HepG2 (cell line): Measurements from ENCODE around the gene NAIF1. TPM values are rescaled to one million over a fixed set of nuclear protein-coding genes. Genes with fewer than 3 reads are reported as not detected.
A peak's percentile ranks its signal among the peaks of the same experiment; 100 is the strongest.

Experiments used
- GABPA ChIP-seq, 2 experiments: IDR thresholded peaks; 2 replicates each; pipeline ENCODE4 v1.6.1; 2011 to 2016; ENCODE audit warnings: low read depth in 2 of 2, low read length in 1 of 2, missing biosample characterization in 1 of 2, missing genetic modification characterization in 1 of 2
- GATAD2A ChIP-seq: IDR thresholded peaks from 2 replicates; pipeline ENCODE4 v1.6.1; 2016
- HHEX ChIP-seq: IDR thresholded peaks from 2 replicates; pipeline ENCODE4 v1.6.1; 2016; ENCODE audit warnings: control low read depth
- KLF6 ChIP-seq: IDR thresholded peaks from 2 replicates; pipeline ENCODE4 v1.8.0; 2016; ENCODE audit warnings: missing biosample characterization, missing genetic modification reagents
- MEIS1 ChIP-seq: sonication (generic); formaldehyde crosslinking; IDR thresholded peaks from 2 replicates; pipeline ENCODE4 v1.9.0; 2021; ENCODE audit warnings: mild to moderate bottlenecking, missing genetic modification reagents, moderate library complexity, borderline replicate concordance
- NBN ChIP-seq: fragments of 450-650 bp; conservative IDR thresholded peaks from 2 replicates; pipeline ENCODE4 v1.6.1; 2017
- POLR2G ChIP-seq: fragments of 200-400 bp; formaldehyde crosslinking; IDR thresholded peaks from 2 replicates; pipeline ENCODE4 v1.6.1; 2018; ENCODE audit warnings: mild to moderate bottlenecking, low read depth, low read length, moderate library complexity
- REL ChIP-seq: sonication (generic); formaldehyde crosslinking; conservative IDR thresholded peaks from 2 replicates; pipeline ENCODE4 v1.8.0; 2022; ENCODE audit warnings: mild to moderate bottlenecking, missing genetic modification reagents, moderate library complexity
- REXO4 ChIP-seq: sonication (generic); formaldehyde crosslinking; IDR thresholded peaks from 2 replicates; pipeline ENCODE4 v1.8.0; 2022; ENCODE audit warnings: missing genetic modification reagents, mild to moderate bottlenecking, borderline replicate concordance
- SALL1 ChIP-seq: sonication (generic); formaldehyde crosslinking; IDR thresholded peaks from 2 replicates; pipeline ENCODE4 v1.8.0; 2022; ENCODE audit warnings: mild to moderate bottlenecking, missing genetic modification reagents
- SSRP1 ChIP-seq: IDR thresholded peaks from 2 replicates; pipeline ENCODE4 v1.6.1; 2016; ENCODE audit warnings: control low read depth
- SYNCRIP ChIP-seq: fragments of 200-400 bp; formaldehyde crosslinking; IDR thresholded peaks from 2 replicates; pipeline ENCODE4 v1.6.1; 2018; ENCODE audit warnings: mild to moderate bottlenecking, low read depth, low read length; ENCODE audit not compliant: insufficient read depth
- TSC22D2 ChIP-seq: sonication (generic); formaldehyde crosslinking; IDR thresholded peaks from 2 replicates; pipeline ENCODE4 v1.5.1; 2020; ENCODE audit warnings: missing genetic modification reagents, mild to moderate bottlenecking, borderline replicate concordance
- ZBTB8A ChIP-seq: sonication (generic); formaldehyde crosslinking; IDR thresholded peaks from 2 replicates; pipeline ENCODE4 v1.4.0; 2020; ENCODE audit warnings: mild to moderate bottlenecking, low read depth, missing genetic modification reagents, borderline replicate concordance
- ZFX ChIP-seq: sonication (generic); formaldehyde crosslinking; IDR thresholded peaks from 2 replicates; pipeline ENCODE4 v1.4.0; 2020; ENCODE audit warnings: mild to moderate bottlenecking, low read depth, missing genetic modification reagents, moderate library complexity
- ZMYM4 ChIP-seq: sonication (generic); formaldehyde crosslinking; IDR thresholded peaks from 2 replicates; pipeline ENCODE4 v1.8.1; 2023; ENCODE audit warnings: mild to moderate bottlenecking, missing genetic modification reagents
- ZNF124 ChIP-seq: sonication (generic); formaldehyde crosslinking; IDR thresholded peaks from 2 replicates; pipeline ENCODE4 v1.4.0; 2020; ENCODE audit warnings: missing genetic modification reagents
- ZNF205 ChIP-seq: IDR thresholded peaks from 2 replicates; pipeline ENCODE4 v1.6.1; 2018; ENCODE audit warnings: missing biosample characterization, missing genetic modification reagents
- ZNF556 ChIP-seq: sonication (generic); formaldehyde crosslinking; IDR thresholded peaks from 2 replicates; pipeline ENCODE4 v1.4.0; 2020; ENCODE audit warnings: mild to moderate bottlenecking, missing genetic modification reagents, borderline replicate concordance
- ZNF674 ChIP-seq: sonication (generic); formaldehyde crosslinking; IDR thresholded peaks from 2 replicates; pipeline ENCODE4 v1.5.0; 2020; ENCODE audit warnings: low read depth, mild to moderate bottlenecking, missing genetic modification reagents
- ZNF746 ChIP-seq: sonication (generic); formaldehyde crosslinking; IDR thresholded peaks from 2 replicates; pipeline ENCODE4 v1.8.0; 2022; ENCODE audit warnings: mild to moderate bottlenecking, missing genetic modification reagents
- polyA plus RNA-seq, 8 experiments: library from polyadenylated mRNA; depleted of rRNA in 3 of 8; stranded (reverse) in 7 of 8; unstranded in 1 of 8; fragments of >200 nt; fragmentation: Illumina TruSeq in 4 of 8; extraction: Trizol in 4 of 8; gene quantifications; 2 replicates each; pipeline versions ENCODE4 v1.2.1 to v1.2.3, GENCODE V29; 2011 to 2016; ENCODE audit warnings: low read depth in 4 of 8, missing spikeins in 1 of 8, mixed read lengths in 1 of 8; ENCODE audit not compliant: insufficient read depth in 1 of 8
- total RNA-seq, 5 experiments: library from RNA; depleted of rRNA; stranded (reverse); fragments of >200 nt; fragmentation: Illumina TruSeq; extraction: Trizol; gene quantifications; 2 replicates each; pipeline ENCODE4 v1.2.3, GENCODE V29; 2016; ENCODE audit warnings: low read depth in 1 of 5
- TF ChIP-seq, protein P1 (sequence below): sonication (generic); formaldehyde crosslinking; IDR thresholded peaks from 2 replicates; pipeline ENCODE4 v1.5.0; 2020; ENCODE audit warnings: mild to moderate bottlenecking, low read depth, missing genetic modification reagents, borderline replicate concordance
- TF ChIP-seq, protein P2 (sequence below): sonication (generic); formaldehyde crosslinking; IDR thresholded peaks from 2 replicates; pipeline ENCODE4 v1.9.0; 2021; ENCODE audit warnings: missing genetic modification reagents, borderline replicate concordance
- TF ChIP-seq, protein P3 (sequence below): sonication (generic); formaldehyde crosslinking; conservative IDR thresholded peaks from 2 replicates; pipeline ENCODE4 v1.4.0; 2020; ENCODE audit warnings: missing genetic modification reagents
- TF ChIP-seq, protein P4 (sequence below): sonication (generic); formaldehyde crosslinking; IDR thresholded peaks from 2 replicates; pipeline ENCODE4 v1.4.0; 2020; ENCODE audit warnings: missing genetic modification reagents, low read depth, mild to moderate bottlenecking, borderline replicate concordance

The NAIF1 gene
- total and polyA plus RNA-seq, 2 of the 13 experiments (the other 11 are each of a cell fraction or from before 2014, with no cell fraction given) = 6.0 to 6.9 TPM

DNA sequence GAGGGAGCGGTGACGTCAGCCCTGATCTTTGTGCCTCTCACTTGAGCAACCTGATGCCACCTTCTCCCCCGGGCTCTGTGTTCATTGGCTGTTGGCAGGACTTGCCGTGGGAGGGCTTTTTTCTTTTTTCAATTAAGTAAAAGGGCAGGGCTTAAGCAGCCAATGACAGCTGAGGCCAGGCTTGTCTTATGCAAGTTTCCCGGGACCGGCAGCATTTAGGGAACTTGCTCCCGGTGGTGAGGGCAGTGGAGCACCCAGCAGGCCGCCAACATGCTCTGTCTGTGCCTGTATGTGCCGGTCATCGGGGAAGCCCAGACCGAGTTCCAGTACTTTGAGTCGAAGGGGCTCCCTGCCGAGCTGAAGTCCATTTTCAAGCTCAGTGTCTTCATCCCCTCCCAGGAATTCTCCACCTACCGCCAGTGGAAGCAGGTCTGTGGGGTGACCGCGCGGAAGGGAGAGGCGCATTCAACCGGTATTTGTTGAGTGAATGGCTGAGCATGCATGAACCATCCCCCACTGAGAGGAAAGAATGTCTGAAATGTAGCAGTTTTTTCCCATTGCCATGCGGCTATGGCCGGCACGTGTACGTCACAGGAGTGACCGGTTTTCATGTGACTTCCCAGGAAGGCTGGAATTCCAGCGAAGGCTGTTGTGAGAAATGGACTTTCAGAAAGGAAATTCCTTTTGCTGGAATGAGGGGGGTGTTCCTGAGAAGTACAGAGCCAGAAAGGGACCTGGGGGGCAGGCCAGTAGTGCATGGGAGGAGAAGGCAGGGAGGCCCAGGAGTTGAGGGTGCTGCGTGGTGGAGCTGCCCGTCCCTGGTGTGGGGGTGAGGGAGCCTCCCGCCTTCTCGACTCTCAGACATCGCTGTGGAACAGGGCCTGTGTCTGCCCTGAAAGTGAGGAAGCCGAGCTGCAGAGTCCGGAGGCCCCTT is 31.4 kb upstream of the NAIF1 start (continued):
- no peak; the same call in 1 of the 2 replicates for TF ChIP-seq SSRP1 (CRISPR knock-in tag)
- TF ChIP-seq POLR2G = peak; percentile 99
- TF ChIP-seq, protein P1, sequence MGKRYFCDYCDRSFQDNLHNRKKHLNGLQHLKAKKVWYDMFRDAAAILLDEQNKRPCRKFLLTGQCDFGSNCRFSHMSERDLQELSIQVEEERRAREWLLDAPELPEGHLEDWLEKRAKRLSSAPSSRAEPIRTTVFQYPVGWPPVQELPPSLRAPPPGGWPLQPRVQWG = no peak
- TF ChIP-seq, protein P2, sequence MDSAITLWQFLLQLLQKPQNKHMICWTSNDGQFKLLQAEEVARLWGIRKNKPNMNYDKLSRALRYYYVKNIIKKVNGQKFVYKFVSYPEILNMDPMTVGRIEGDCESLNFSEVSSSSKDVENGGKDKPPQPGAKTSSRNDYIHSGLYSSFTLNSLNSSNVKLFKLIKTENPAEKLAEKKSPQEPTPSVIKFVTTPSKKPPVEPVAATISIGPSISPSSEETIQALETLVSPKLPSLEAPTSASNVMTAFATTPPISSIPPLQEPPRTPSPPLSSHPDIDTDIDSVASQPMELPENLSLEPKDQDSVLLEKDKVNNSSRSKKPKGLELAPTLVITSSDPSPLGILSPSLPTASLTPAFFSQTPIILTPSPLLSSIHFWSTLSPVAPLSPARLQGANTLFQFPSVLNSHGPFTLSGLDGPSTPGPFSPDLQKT = no peak
- no peak for TF ChIP-seq HHEX (CRISPR knock-in tag)
- TF ChIP-seq ZNF674 (CRISPR knock-in tag) = no peak
- TF ChIP-seq, protein P3, sequence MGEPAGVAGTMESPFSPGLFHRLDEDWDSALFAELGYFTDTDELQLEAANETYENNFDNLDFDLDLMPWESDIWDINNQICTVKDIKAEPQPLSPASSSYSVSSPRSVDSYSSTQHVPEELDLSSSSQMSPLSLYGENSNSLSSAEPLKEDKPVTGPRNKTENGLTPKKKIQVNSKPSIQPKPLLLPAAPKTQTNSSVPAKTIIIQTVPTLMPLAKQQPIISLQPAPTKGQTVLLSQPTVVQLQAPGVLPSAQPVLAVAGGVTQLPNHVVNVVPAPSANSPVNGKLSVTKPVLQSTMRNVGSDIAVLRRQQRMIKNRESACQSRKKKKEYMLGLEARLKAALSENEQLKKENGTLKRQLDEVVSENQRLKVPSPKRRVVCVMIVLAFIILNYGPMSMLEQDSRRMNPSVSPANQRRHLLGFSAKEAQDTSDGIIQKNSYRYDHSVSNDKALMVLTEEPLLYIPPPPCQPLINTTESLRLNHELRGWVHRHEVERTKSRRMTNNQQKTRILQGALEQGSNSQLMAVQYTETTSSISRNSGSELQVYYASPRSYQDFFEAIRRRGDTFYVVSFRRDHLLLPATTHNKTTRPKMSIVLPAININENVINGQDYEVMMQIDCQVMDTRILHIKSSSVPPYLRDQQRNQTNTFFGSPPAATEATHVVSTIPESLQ = no peak
- TF ChIP-seq, protein P4, sequence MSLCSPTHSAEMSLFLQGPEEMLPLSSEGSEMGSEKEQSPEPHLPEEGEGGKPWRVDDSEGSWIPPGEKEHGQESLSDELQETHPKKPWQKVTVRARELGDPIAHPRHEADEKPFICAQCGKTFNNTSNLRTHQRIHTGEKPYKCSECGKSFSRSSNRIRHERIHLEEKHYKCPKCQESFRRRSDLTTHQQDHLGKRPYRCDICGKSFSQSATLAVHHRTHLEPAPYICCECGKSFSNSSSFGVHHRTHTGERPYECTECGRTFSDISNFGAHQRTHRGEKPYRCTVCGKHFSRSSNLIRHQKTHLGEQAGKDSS = no peak
- TF ChIP-seq GABPA (IDR thresholded peaks at IDR 0.05; ENCODE audit: low read depth, low read length) = no peak
- peak; percentile 6; the same call in 1 of the 2 replicates for TF ChIP-seq GABPA (CRISPR knock-in tag; IDR thresholded peaks at IDR 0.05; ENCODE audit: low read depth)
- TF ChIP-seq REXO4 = no peak
- peak; percentile 65 for TF ChIP-seq GATAD2A
- TF ChIP-seq REL = no peak
- 0 out of 2 replicates have a peak, but pooled peaks have one; percentile 29 for TF ChIP-seq ZNF205 (CRISPR knock-in tag)
- peak; percentile 67; the same call in 1 of the 2 replicates for TF ChIP-seq KLF6 (CRISPR knock-in tag)
- TF ChIP-seq SYNCRIP = no peak
- TF ChIP-seq ZFX = no peak; the same call in 1 of the 2 replicates
- no peak for TF ChIP-seq NBN
- TF ChIP-seq ZNF746 (CRISPR knock-in tag) = 0 out of 2 replicates have a peak, but pooled peaks have one; percentile 61
- 0 out of 2 replicates have a peak, but pooled peaks have one; percentile 8 for TF ChIP-seq ZBTB8A (CRISPR knock-in tag)
- TF ChIP-seq SALL1 (CRISPR knock-in tag) = peak; percentile 82
- 0 out of 2 replicates have a peak, but pooled peaks have one; percentile 24 for TF ChIP-seq ZNF556 (CRISPR knock-in tag)
- TF ChIP-seq ZNF124 (CRISPR knock-in tag) = peak; percentile 40; the same call in 1 of the 2 replicates
- peak; percentile 76; the same call in 1 of the 2 replicates for TF ChIP-seq ZMYM4 (CRISPR knock-in tag)
- TF ChIP-seq TSC22D2 = no peak
- TF ChIP-seq MEIS1 (CRISPR knock-in tag) = 0 out of 2 replicates have a peak, but pooled peaks have one; percentile 35
